Ecto neural progenitor cell (in vitro differentiated cells): ENCODE results near the gene ESRP2.
A peak's percentile ranks its signal among the peaks of the same experiment; 100 is the strongest.

ENCODE experiments used
- DNase-seq: peaks from one replicate; pipeline ENCODE4 v3.0.0-alpha.2; 2018; ENCODE audit warnings: low spot score

ESRP2 gene

GRCh38 chr16:68237243-68238028 is 1.5 kb upstream of the ESRP2 start:
- DNase-seq = peak; percentile 98

DNA sequence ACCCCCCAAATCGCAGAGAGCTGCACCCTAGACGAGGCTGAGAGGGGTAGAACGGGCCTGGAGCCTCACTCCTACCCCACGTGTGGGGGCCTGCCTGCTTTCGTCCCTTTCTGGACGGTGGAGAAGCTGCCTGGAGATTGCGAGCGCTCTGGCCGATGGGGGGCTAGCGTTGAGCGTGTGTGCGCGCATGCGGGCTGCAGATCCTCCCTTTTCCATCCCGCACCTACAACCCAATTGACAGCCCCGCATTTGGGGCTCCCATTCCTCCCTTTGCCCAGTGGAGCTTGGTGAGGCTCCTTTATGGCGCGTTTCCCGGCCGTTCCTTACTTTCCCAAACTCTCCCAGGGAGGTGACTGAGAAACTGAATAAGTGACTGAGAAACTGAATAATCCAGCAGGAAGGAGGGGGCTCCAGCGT is 907 bp upstream of the ESRP2 start:
- no peak for DNase-seq

GRCh38 chr16:68236137-68236825 is 354 bp upstream of the ESRP2 start:
- no peak for DNase-seq

GRCh38 chr16:68235108-68235886 is 630 bp downstream of the ESRP2 start:
- peak; percentile 70 for DNase-seq

DNA sequence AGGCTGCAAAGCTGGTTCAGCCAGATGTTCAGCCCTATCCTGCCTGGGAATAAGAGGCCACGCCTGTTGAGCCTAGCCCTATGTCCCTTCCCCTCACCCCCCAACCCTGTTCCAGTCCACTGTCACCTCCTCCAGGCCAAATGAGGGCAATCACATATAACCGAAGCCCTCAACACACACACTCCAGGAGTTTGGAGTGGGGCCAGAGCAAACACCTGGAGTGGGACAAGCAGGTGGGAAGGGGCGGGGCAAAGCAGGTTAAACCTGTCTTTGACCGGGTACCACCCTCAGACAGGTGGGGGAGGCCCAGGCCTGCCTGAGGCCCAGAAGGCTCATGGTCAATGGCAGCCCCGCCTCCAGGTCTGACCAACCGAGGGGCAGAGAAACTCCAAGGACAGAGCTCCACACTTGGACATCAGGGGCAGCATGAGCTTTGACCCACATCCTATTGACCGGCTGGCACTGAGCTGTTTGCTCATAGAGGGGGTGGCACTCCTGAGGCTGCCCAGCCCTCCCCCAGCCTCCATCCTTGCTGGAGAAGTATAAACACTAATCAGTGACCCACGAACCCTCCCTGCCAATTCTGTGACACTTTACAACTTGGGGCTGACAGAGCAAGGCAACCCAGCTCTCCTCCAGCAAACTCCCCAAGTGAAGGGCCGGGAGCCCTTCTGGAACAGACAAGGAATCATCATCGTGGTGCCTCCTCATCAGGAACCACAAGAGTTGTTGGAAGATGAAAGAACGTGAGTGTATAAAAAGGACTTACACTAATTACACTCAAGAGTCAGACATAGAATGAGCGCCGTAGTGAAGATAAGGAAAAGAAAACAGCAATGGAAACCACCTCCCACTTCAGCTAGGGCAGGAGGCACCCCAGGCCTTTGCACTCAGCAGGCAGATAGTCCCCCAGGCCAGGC is 1.5 kb downstream of the ESRP2 start:
- no peak for DNase-seq

GRCh38 chr16:68233835-68234187 is 2.1 kb downstream of the ESRP2 start:
- no peak for DNase-seq

DNA sequence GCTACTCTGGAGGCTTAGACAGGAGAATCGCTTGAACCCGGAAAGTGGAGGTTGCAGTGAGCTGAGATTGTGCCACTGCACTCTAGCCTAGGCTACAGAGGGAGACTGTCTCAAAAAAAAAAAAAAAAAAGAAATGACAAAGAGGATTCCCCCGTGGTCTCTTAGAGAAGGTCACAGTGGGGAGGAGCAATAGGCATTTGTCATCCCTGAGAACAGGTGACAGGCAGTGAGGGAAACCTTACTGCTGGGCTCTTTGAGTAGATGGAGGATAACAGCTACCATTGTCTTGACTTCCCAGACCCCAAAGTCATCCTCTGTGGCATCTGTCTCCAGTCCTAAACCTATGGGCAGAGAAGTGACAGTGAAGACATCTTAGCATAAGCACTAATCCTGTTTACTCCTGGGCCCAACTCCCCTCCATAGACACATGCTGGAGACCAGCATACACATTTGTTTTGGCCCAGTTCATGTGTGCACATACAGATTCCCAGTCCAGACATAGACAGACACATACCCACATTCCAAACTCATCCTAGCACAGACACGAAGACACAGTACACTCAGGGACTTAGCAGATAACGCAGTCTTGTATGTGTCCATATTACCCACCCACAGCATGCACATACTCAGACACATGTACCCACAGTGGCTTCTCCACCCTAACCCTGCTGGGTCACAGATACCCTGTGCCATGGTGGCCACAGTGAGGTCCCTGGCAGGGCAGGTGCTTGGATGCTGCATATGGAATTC is 2.7 kb downstream of the ESRP2 start:
- DNase-seq = no peak

- no peak for DNase-seq
Observed at GRCh38 chr16:68232335-68232734, 3.6 kb downstream of the ESRP2 start.

DNA sequence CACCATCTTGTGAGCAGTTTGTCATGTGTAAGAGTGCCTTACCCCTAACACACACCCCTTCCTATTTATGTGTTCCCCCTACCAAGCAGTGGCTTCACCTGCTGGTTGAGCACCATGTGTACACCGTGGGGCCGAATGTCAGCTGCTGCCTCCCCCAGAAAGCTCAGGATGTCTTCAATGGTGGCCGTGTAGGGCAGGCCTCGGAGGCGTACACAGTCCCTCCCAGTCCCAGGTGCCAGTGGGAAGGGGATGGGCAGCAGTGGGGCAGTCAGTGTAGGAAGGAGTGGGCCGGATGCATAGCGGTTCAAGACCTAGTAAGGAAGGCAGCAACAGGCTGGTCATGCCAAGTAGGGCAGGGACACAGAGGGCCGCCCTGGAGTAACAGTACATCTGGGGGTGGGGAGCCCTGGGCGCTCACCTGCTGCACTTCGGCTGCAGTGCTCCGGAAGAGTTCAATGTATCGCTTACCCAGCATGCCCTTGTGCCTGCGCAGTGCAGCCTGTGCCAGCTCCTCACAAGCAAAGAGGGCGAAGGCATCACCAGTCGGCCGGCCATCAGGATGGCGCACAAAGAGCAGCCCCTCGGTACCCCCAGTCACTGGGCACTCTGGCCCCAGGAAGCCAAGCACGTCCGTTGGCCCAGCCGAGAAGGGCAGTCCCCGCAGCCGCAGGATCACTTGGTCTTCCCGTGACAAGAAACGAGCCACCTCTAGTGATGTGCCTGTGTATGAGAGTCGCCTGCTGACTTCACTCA is 4.4 kb downstream of the ESRP2 start:
- no peak for DNase-seq

DNA sequence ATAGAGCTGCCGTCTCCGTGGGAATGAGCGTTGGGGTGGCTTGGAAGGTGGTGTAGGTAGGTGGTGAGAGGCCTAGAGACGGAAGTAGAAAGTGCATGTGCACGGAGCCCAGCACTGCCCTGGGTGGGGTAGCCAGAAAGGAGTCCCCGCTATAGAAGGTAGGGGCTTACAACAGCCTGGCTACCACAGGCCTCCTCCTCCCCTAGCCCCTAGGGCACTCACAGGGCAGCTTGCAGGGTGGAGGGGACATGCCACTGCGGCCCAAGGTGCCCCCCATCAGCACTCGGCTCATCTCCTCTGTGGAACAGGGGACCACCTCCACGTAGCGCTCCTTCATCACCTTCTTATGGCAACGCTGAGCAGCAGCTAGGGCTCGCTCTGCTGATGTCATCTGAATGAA is 5.0 kb downstream of the ESRP2 start:
- no peak for DNase-seq

DNA sequence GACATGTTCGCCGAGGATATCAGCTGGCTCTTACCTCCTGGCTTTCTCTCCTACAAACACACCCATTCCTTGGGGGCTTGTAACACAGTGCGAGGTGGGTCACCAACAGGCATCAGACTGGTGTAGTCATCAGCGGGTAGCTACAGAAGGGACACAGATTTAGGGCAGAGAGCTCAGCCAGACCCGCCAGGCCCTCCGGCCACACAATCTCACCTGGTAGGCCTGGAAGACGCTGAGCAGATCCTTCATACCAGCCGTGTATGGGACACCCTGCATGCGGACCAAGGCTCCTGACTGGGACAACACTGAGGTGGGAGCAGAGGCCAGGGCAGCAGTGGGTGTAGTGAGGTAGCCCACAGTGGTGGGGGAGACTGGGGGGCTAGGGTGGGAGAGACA is 5.8 kb downstream of the ESRP2 start:
- DNase-seq = no peak

DNA sequence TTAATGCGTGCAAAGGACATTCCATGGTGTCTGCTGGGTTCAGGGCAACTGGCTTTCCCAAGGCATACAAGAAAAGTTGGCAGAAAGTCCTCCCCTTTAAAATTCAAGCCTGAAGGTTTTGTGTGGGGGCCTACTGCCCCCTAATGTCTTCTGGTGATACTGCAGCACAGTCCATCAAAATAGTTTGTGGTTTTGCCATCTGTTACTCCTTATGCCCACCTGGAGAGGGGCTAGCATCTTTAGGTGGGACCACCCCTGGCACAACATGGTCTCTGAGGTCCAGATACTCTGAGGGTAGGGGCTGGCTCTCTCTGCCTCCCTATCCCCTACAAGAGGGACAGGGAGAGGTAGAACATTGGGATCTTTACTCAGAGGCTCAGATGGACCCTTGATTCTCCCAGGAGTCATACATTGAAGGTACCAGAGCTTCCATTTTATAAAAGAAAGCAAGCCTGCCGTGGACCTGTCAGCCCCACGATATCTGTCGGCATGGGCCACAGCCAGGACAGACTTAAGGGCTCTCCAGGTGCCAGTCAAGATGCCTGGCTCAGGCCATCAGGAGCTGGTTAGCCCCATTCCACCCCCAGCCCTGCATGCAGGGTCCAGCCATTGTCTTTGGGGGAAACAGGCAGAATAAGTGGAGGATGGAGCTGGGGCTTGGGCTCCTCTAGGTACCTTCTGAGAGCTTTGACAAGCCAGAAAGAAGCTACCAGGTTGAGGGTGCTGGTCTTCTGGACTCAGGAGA is 6.3 kb downstream of the ESRP2 start:
- DNase-seq = no peak

DNA sequence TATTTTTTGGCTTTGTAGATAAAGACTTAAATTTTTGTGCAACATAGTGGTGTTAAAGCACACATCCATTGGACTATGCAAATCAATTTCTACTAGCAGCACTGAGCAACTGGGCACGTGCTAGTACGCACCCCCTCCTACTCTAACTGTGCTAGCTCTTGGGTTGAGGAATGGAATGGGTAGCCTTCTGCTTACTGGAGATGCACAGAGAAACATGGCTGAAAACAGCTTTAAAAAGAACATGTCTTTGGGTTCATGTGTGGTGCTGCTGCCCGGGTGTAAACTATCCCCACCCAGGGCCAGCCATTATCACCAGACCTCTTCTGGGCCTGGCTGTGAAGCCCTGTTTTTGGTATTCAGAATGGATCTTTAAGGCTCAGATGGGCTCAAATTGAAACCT is 7.3 kb downstream of the ESRP2 start:
- DNase-seq = no peak

GRCh38 chr16:68227850-68228553 is 7.9 kb downstream of the ESRP2 start:
- DNase-seq = no peak

GRCh38 chr16:68227183-68227793 is 8.6 kb downstream of the ESRP2 start:
- no peak for DNase-seq

GRCh38 chr16:68226116-68226515 is 9.8 kb downstream of the ESRP2 start:
- DNase-seq = no peak

DNA sequence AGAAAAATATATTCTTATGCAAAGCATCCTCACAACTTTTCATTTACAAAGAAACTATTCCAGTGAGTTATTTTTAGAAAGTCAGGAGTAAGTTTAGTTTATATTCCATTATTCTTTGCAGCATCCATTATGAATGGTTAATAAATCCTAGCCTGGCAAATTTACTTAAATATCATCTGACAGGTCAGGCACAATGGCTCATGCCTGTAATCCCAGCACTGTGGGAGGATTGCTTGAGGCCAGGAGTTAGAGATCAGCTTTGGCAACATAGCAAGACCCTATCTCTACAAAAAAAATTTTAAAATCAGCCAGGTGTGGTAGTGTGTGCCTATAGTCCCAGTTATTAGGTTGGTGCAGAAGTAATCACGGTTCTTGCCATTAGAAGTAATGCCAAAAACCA is 12.9 kb downstream of the ESRP2 start:
- DNase-seq = no peak

DNA sequence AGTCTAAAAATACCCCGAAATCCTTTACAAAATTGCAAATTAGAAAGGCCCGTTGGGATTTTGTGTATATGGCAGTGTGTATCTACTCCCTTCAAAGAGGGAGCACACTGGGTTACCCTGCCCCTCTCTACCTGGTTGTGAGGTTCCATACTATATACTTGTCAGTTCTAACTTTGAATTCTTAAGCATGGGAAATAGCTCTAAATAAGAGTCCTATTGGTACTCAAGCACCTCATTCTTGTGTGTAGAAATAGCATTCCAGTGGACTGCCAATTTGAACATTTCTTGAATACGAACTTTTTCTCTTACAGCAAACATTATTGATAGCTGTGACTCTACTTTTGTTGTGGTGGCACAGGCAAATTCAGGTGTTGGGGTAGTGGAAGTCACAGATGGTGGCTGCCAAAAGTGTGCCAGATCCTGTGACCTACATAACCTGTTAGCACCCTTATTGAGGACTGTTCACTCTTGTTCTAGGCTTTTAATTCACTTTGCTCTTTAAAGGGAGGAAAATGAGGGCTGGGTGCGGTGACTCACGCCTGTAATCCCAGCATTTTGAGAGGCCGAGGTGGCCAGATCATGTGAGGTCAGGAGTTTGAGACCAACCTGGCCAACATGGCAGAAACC is 16.1 kb downstream of the ESRP2 start:
- no peak for DNase-seq
